SK-N-MC (cell line): ENCODE data around the gene LCE1B.

Source experiments
- DNase-seq: peaks from one replicate; pipeline ENCODE4 v3.0.0-alpha.2; 2011; ENCODE audit warnings: low read depth, low spot score
- H3K27ac ChIP-seq: fragments of 200-600 bp; sonication (generic); 2 replicates; pipeline ENCODE4 v1.5.1; 2016; ENCODE audit warnings: mixed run types
- H3K36me3 ChIP-seq: fragments of 200-600 bp; sonication (generic); 2 replicates; pipeline ENCODE4 v1.6.1; 2017; ENCODE audit warnings: antibody characterized with exemption, low read length, mixed read lengths; ENCODE audit not compliant: insufficient read depth
- H3K4me3 ChIP-seq: fragments of 200-600 bp; sonication (generic); 2 replicates; pipeline ENCODE4 v1.5.1; 2016
- H3K9ac ChIP-seq: fragments of 200-600 bp; sonication (generic); 2 replicates; pipeline ENCODE4 v1.8.0; 2017; ENCODE audit warnings: mixed run types, mixed read lengths; ENCODE audit not compliant: insufficient read length
- H3K9me3 ChIP-seq: fragments of 200-600 bp; sonication (generic); 2 replicates; pipeline ENCODE4 v1.6.1; 2017; ENCODE audit warnings: low read depth, mild to moderate bottlenecking, antibody characterized with exemption, low read length, moderate library complexity, mixed read lengths
- EZH2 ChIP-seq: fragments of 200-600 bp; sonication (generic); IDR thresholded peaks from one replicate; pipeline ENCODE4 v1.6.1; 2017; ENCODE audit warnings: antibody characterized with exemption
- FOXP2 ChIP-seq: optimal IDR thresholded peaks from 2 replicates; pipeline ENCODE3; 2011; ENCODE audit warnings: mild to moderate bottlenecking, moderate library complexity; ENCODE audit not compliant: insufficient read depth; ENCODE audit errors: extremely low read length, control extremely low read depth
- POLR2AphosphoS5 ChIP-seq: IDR thresholded peaks from 2 replicates; pipeline ENCODE4 v1.6.1; 2012; ENCODE audit warnings: mild to moderate bottlenecking, low read depth, low read length, borderline replicate concordance

LCE1B gene

DNA sequence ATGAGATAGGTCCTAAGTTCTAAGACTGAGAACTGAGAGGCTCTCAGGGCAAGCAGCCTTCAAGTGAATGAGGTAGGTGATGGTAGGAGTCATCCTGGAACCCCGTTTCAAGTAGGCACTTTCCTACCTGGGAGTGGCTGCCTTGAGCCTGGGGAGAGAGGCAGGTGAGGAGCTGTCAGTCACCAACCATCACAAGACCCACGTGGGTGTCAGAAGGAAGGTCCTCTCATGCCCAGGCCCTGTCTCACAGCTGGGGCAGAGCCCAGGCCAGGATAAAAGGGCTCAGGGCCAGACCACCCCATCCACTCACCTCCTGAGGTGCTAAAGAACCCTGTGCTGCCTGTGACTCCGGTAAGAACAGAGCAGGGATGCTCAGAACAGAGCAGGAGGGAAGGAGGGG lies 15.3 kb upstream of the LCE1B start, which contains the start of gene LCE1D:
TSS of gene LCE1D (plus strand) at position 301 of the 400 bp plus-strand sequence. CDS start 1,074 bp downstream, outside the sequence.
- no peak for TF ChIP-seq FOXP2
- no peak for TF ChIP-seq POLR2AphosphoS5
- no peak for TF ChIP-seq EZH2
- no peaks in the 10 kb centered on the region for H3K9me3 ChIP-seq
- no peak within 1 kb of the TSS for H3K27ac ChIP-seq
- H3K4me3 ChIP-seq: no peak within 1 kb of the TSS
- no peak within 1 kb of the TSS for H3K9ac ChIP-seq
- H3K36me3 ChIP-seq: no peaks in the 10 kb centered on the region
- DNase-seq: no peak

DNA sequence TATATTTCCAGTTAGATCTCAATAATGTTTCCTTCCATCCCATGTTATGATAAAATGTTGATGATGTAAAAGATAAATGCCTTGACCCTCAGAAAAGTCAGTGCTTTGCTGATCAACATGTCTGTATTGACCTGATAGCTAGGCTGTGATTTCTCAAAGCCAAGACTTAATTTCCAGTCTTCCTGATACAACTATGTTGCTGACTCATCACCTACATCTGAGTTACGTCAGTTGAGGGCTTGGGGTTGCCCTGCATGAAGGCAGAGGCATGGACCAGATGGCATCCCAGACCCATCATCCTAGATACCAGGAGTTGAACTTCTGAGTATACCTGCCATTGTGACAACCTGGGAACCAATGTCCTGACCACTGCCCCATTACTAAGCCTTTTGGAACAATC lies 10.4 kb upstream of the LCE1B start:
- H3K9ac ChIP-seq: no peak overlapping the region
- TF ChIP-seq FOXP2: no peak
- TF ChIP-seq EZH2: no peak
- no peak for TF ChIP-seq POLR2AphosphoS5
- DNase-seq: no peak
- no peaks in the 10 kb centered on the region for H3K9me3 ChIP-seq
- no peaks in the 10 kb centered on the region for H3K36me3 ChIP-seq
- H3K4me3 ChIP-seq: no peak overlapping the region
- H3K27ac ChIP-seq: no peak overlapping the region

DNA sequence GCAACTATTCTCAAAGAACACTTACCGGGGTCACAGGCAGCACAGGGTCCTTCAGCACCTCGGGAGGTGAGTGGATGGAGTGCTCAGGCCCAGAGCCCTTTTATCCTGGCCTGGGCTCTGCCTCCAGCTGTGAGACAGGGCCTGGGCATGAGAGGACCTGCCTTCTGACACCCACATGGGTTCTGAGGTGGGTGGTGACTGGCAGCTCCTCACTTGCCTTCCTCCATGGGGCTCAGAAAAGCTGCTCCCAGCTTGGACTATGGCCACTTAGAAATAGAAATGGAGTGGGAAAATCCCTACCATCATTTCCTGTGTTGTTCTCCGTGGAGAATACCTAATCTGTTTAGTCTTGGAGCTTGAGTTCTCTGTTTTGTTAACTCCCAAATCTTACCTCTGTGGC lies 5.2 kb upstream of the LCE1B start, which contains the start of gene LCE1C:
TSS of gene LCE1C (minus strand) at position 76 of the 400 bp plus-strand sequence. CDS start 1,173 bp downstream, outside the sequence.
- no peak for TF ChIP-seq EZH2
- TF ChIP-seq POLR2AphosphoS5: no peak
- no peak for TF ChIP-seq FOXP2
- no peaks in the 10 kb centered on the region for H3K9me3 ChIP-seq
- H3K9ac ChIP-seq: no peak within 1 kb of the TSS
- H3K27ac ChIP-seq: no peak within 1 kb of the TSS
- H3K36me3 ChIP-seq: no peaks in the 10 kb centered on the region
- DNase-seq: no peak
- no peak within 1 kb of the TSS for H3K4me3 ChIP-seq

DNA sequence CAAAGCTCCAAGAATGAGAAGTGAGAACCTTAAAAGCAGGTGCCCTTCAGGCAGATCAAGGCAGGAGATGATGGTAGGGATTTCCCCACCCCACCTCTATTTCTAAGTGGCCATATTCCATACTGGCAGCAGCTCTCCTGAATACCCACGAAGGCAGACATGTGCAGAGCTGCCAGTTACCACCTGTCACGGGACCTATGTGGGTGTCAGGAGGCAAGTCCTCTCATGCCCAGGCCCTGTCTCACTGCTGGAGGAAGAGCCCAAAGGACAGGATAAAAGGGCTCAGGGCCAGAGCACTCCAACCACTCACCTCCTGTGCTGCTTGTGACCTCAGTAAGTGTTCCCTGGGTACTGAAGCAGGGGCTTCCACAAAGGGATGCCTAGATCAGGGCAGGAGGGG lies 721 bp upstream of the LCE1B start:
- Histone ChIP-seq H3K4me3 (no peak overlapping the region), H3K27ac (no peak overlapping the region), H3K36me3 (no peaks in the 10 kb centered on the region), H3K9ac (no peak overlapping the region), H3K9me3 (no peaks in the 10 kb centered on the region)
- no peak for DNase-seq
- TF ChIP-seq POLR2AphosphoS5 (no peak), FOXP2 (no peak), EZH2 (no peak)

DNA sequence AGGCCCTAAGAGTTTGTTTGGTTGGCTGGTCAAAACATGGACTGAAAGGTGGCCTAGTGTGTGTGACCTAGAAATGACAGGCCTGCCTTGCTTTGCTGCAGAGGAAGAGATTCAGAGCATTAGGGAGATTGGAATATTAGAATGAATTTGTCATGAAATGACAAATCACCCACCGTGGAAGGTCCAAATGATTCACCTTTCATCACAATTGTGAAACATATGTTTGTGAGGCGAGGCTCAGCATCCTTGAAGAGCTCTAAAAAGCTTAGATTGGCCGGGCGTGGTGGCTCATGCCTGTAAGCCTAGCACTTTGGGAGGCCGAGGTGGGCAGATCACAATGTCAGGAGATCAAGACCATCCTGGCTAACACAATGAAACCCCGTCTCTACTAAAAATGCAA lies 5.5 kb downstream of the LCE1B start:
- no peaks in the 10 kb centered on the region for H3K36me3 ChIP-seq
- no peak overlapping the region for H3K4me3 ChIP-seq
- TF ChIP-seq FOXP2 (no peak), POLR2AphosphoS5 (no peak), EZH2 (no peak)
- H3K9me3 ChIP-seq: no peaks in the 10 kb centered on the region
- H3K9ac ChIP-seq: no peak overlapping the region
- no peak overlapping the region for H3K27ac ChIP-seq
- no peak for DNase-seq

DNA sequence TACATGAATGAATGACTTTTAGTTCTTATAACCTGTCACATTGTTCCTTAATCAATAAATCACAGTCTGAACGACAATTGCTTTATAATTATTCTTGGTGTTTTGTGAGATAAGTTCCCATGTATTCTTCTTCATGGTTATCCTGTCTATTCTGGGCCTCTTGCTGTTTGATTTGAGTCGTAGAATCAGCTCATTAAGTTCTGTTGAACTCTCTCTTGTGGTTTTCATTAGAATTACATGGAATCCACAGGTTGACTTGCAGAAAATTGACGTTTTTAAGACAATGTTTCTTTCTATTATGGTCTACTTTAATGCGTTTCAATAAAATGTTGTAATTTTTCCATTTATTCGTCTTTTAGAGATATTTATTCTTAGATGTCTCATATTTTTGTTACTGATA lies 11.5 kb downstream of the LCE1B start:
- Histone ChIP-seq H3K9me3 (no peaks in the 10 kb centered on the region), H3K36me3 (no peaks in the 10 kb centered on the region), H3K4me3 (no peak overlapping the region), H3K9ac (no peak overlapping the region), H3K27ac (no peak overlapping the region)
- no peak for DNase-seq
- TF ChIP-seq FOXP2 (no peak), POLR2AphosphoS5 (no peak), EZH2 (no peak)

DNA sequence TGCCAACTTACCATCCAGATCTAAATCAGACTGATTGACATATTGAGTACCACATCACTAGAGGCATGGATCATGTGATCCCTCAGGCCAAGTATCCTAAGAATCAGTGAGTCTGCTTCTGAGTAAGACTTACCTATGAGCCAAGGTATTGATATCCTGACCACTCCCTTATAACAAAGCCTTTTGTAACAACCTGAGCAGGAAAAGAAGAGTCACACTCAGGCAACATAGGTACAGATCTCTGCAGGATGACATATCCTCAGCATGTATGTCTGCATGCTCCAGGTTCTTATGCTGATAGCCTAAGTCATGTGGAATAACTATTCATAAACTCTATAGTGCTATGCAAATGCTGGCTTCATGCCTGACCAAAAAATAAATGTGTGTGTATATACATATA lies 13.2 kb downstream of the LCE1B start:
- H3K36me3 ChIP-seq: no peaks in the 10 kb centered on the region
- H3K9me3 ChIP-seq: no peaks in the 10 kb centered on the region
- H3K27ac ChIP-seq: no peak overlapping the region
- H3K4me3 ChIP-seq: no peak overlapping the region
- no peak overlapping the region for H3K9ac ChIP-seq
- DNase-seq: no peak
- no peak for TF ChIP-seq POLR2AphosphoS5
- TF ChIP-seq EZH2: no peak

DNA sequence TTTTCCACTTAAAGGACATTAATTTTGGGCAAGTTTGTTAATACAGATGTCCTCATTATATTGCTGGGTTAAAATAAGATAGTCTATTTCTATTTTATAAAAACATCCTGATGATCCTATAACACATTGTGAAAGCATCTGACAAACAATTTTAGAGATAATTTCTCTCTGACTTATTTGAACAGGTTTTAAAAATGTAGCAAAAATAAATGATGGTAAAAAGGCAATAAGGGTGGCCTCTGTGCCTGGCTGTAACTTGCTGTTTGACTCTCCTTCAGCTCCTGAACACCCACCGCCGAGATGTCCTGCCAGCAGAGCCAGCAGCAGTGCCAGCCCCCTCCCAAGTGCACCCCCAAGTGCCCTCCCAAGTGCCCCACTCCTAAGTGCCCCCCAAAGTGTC lies 15.4 kb downstream of the LCE1B start, which contains the start of gene LCE1A:
TSS of gene LCE1A (plus strand) at position 301 of the 400 bp plus-strand sequence. CDS start at position 301, 0 bp downstream.
- Histone ChIP-seq H3K9ac (no peak within 1 kb of the TSS), H3K4me3 (no peak within 1 kb of the TSS), H3K9me3 (no peaks in the 10 kb centered on the region), H3K27ac (no peak within 1 kb of the TSS), H3K36me3 (no peaks in the 10 kb centered on the region)
- no peak for DNase-seq
- TF ChIP-seq EZH2 (no peak), FOXP2 (no peak), POLR2AphosphoS5 (no peak)

DNA sequence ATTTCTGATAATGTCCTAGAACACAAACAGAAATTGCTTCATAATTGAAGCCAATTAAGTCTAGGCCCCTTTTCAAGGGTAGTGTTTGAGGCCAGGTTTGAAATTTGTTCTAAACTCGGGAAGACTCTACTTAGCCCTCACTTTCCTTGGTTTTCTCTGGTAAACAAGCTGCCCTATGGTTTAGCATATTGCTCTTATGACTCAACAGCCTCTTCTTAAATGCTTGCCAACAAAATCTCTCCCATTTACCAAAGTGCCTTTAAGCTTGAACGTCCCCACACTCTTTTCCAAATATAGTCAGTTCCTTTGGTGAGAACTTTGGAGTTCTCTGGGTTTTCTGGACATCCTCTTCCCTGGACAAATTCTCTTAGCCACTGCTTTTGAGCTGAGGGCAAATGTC lies 25.1 kb downstream of the LCE1B start:
- H3K27ac ChIP-seq: no peak overlapping the region
- DNase-seq: no peak
- H3K36me3 ChIP-seq: no peaks in the 10 kb centered on the region
- no peak overlapping the region for H3K4me3 ChIP-seq
- no peak overlapping the region for H3K9ac ChIP-seq
- H3K9me3 ChIP-seq: no peaks in the 10 kb centered on the region
- no peak for TF ChIP-seq FOXP2
- no peak for TF ChIP-seq EZH2
- TF ChIP-seq POLR2AphosphoS5: no peak
